Esophagus (tissue), 2 donors: ENCODE results near the gene CNOT9. TPM values are rescaled to one million over a fixed set of nuclear protein-coding genes. Genes with fewer than 3 reads are reported as not detected.

Experiments used
- H3K27ac ChIP-seq, 2 donors: one replicate each; pipeline ENCODE4 v1.5.1; 2013; ENCODE audit warnings: low read depth in 2 of 2, mild to moderate bottlenecking in 2 of 2, inconsistent platforms in 1 of 2, low read length in 1 of 2, moderate library complexity in 1 of 2
- H3K27me3 ChIP-seq, 2 donors: one replicate each; pipeline ENCODE4 v1.6.1; 2013; ENCODE audit warnings: low read length in 2 of 2, control low read depth in 1 of 2, mild to moderate bottlenecking in 1 of 2; ENCODE audit not compliant: insufficient read depth in 2 of 2, control insufficient read depth in 1 of 2
- H3K36me3 ChIP-seq, 2 donors: one replicate each; pipeline ENCODE4 v1.6.1; 2013; ENCODE audit warnings: low read length in 1 of 2; ENCODE audit not compliant: control insufficient read depth in 2 of 2, insufficient read depth in 2 of 2
- H3K4me1 ChIP-seq, 2 donors: one replicate each; pipeline ENCODE4 v1.6.1; 2013; ENCODE audit warnings: low read length in 1 of 2; ENCODE audit not compliant: control insufficient read depth in 2 of 2, insufficient read depth in 2 of 2
- H3K4me3 ChIP-seq, 2 donors: one replicate each; pipeline ENCODE4 v1.5.1; 2013; ENCODE audit warnings: low read length in 2 of 2, mild to moderate bottlenecking in 2 of 2, low read depth in 1 of 2, moderate library complexity in 1 of 2
- H3K9me3 ChIP-seq, 2 donors: one replicate each; pipeline ENCODE4 v1.6.1; 2013; ENCODE audit warnings: mild to moderate bottlenecking in 2 of 2, low read depth in 1 of 2, low read length in 1 of 2, moderate library complexity in 1 of 2; ENCODE audit not compliant: control insufficient read depth in 2 of 2, insufficient read depth in 1 of 2
- WGBS, 2 donors: extraction: QIAGEN DNeasy Blood & Tissue Kit; methylation state at CpG; one replicate each; pipeline ENCODE4 v1.1.7; 2013; 5-methylcytosine and 5-hydroxymethylcytosine counted together
- polyA plus RNA-seq, 2 donors: library from polyadenylated mRNA; stranded (reverse); fragments of 200-250 nt; gene quantifications; one replicate each; pipeline ENCODE4 v1.2.3, GENCODE V29; 2013
- donor health status: healthy with polysubstance abuse.
- donor health status: Bipolar disorder and iron deficiency.

Gene CNOT9
- polyA plus RNA-seq, 2 donors: 14.5 to 17.6 TPM

- Histone ChIP-seq H3K36me3 (peaks cover 38 to 47% of the 10 kb centered on the region in 2 donors), H3K27ac (no peak overlapping the region), H3K9me3 (no peaks in the 10 kb centered on the region), H3K4me3 (no peak overlapping the region), H3K27me3 (no peaks in the 10 kb centered on the region), H3K4me1 (no peaks in the 10 kb centered on the region)
- 98% methylated on average over 18 of the region's 18 CpGs for WGBS, 2 donors
These were observed 69.7 kb downstream of the CNOT9 start for GRCh38 chr2:218638372-218638771.

- Histone ChIP-seq H3K4me3 (no peak overlapping the region), H3K27me3 (no peaks in the 10 kb centered on the region), H3K27ac (no peak overlapping the region), H3K4me1 (no peaks in the 10 kb centered on the region), H3K36me3 (peaks cover 34 to 58% of the 10 kb centered on the region in 2 donors), H3K9me3 (no peaks in the 10 kb centered on the region)
- WGBS, 2 donors: 90 to 91% methylated on average over 18 of the region's 18 CpGs
These were observed 73.5 kb downstream of the CNOT9 start for GRCh38 chr2:218642121-218642656.

GRCh38 chr2:218642786-218643185 is 74.1 kb downstream of the CNOT9 start:
- Histone ChIP-seq H3K27me3 (no peaks in the 10 kb centered on the region), H3K4me1 (no peaks in the 10 kb centered on the region), H3K27ac (no peak overlapping the region), H3K9me3 (no peaks in the 10 kb centered on the region), H3K4me3 (no peak overlapping the region), H3K36me3 (peaks cover 34 to 57% of the 10 kb centered on the region in 2 donors)
- 89 to 91% methylated on average over 17 of the region's 17 CpGs for WGBS, 2 donors

- peaks cover 29 to 57% of the 10 kb centered on the region in 2 donors for H3K36me3 ChIP-seq
- WGBS, 2 donors: 92% methylated on average over 8 to 10 of the region's 10 CpGs
- H3K4me1 ChIP-seq: no peaks in the 10 kb centered on the region
These were observed 75.2 kb downstream of the CNOT9 start for GRCh38 chr2:218643751-218644310.

GRCh38 chr2:218644721-218645120 is 76.1 kb downstream of the CNOT9 start:
- Histone ChIP-seq H3K27ac (no peak overlapping the region), H3K27me3 (no peaks in the 10 kb centered on the region), H3K4me1 (no peaks in the 10 kb centered on the region), H3K4me3 (no peak overlapping the region), H3K9me3 (no peaks in the 10 kb centered on the region), H3K36me3 (peaks cover 29 to 59% of the 10 kb centered on the region in 2 donors)
- 86 to 92% methylated on average over 11 of the region's 11 CpGs for WGBS, 2 donors

More at GRCh38 chr2:218643751-218644310, 75.2 kb downstream of the CNOT9 start:
- Histone ChIP-seq H3K9me3 (no peaks in the 10 kb centered on the region), H3K27me3 (no peaks in the 10 kb centered on the region), H3K4me3 (no peak overlapping the region), H3K27ac (no peak overlapping the region)

GRCh38 chr2:218645126-218645525 is 76.5 kb downstream of the CNOT9 start:
- H3K36me3 ChIP-seq: peaks cover 30 to 60% of the 10 kb centered on the region in 2 donors
- H3K9me3 ChIP-seq: no peaks in the 10 kb centered on the region
- no peaks in the 10 kb centered on the region for H3K4me1 ChIP-seq
- H3K4me3 ChIP-seq: no peak overlapping the region
- no peaks in the 10 kb centered on the region for H3K27me3 ChIP-seq
- no peak overlapping the region for H3K27ac ChIP-seq
- 73 to 79% methylated on average over 1 of the region's 1 CpG for WGBS, 2 donors

Other genes starting within 250 kb of the CNOT9 start
- gene CATIP, start 212.0 kb upstream of the CNOT9 start, polyA plus RNA-seq: not detected
- gene SLC11A1, start 186.6 kb upstream of the CNOT9 start, polyA plus RNA-seq: 1 to 10 TPM; 1.1 to 1.5 TPM
- gene CTDSP1, start 169.0 kb upstream of the CNOT9 start, polyA plus RNA-seq: 10 to 100 TPM; 59.1 to 76.9 TPM
- gene VIL1, start 149.7 kb upstream of the CNOT9 start, polyA plus RNA-seq: under 1 TPM; 0.02 to 0.26 TPM
- 1 to 10 TPM; 1.8 to 2.3 TPM for gene USP37, start 488 bp upstream of the CNOT9 start, polyA plus RNA-seq
- 1 to 10 TPM; 4.3 to 5.4 TPM for gene PLCD4, start 39.1 kb downstream of the CNOT9 start, polyA plus RNA-seq
- gene ZNF142, start 90.8 kb downstream of the CNOT9 start, polyA plus RNA-seq: 10 to 100 TPM in 1 of 2 donors, 1 to 10 TPM in 1; 5.3 to 10.1 TPM
- 10 to 100 TPM; 38.5 to 53.8 TPM for gene BCS1L, start 90.8 kb downstream of the CNOT9 start, polyA plus RNA-seq
- gene RNF25, start 103.2 kb downstream of the CNOT9 start, polyA plus RNA-seq: 10 to 100 TPM; 18.2 to 20.5 TPM
- gene STK36, start 103.2 kb downstream of the CNOT9 start, polyA plus RNA-seq: 10 to 100 TPM; 10.8 to 20.7 TPM
- 10 to 100 TPM; 11.5 to 20.0 TPM for gene TTLL4, start 142.0 kb downstream of the CNOT9 start, polyA plus RNA-seq
- gene CYP27A1, start 213.3 kb downstream of the CNOT9 start, polyA plus RNA-seq: 1 to 10 TPM; 3.3 to 5.4 TPM